Activated CD4-positive, alpha-beta T cell treated with anti-CD3 and anti-CD28 coated beads, Interleukin-2, amount 50 U/mL, for 1 hour (primary cell): ENCODE data around the gene CD96.
"Not testable (repeated sequence)": the region's sequence is repeated elsewhere in the genome, so short reads cannot be mapped to it uniquely, and the experiment has no call there.

Experiments used
- DNase-seq: peaks from one replicate; pipeline ENCODE4 v3.0.0-alpha.2; 2020

Gene CD96

GRCh38 chr3:111541911-111542483 is at the start of gene CD96:
CD96 (plus strand) TSS chr3:111542197; CDS start chr3:111542249, 52 bp downstream.
- DNase-seq = peak; percentile 60

GRCh38 chr3:111493276-111493675 is 48.7 kb upstream of the CD96 start:
- no peak for DNase-seq

GRCh38 chr3:111496894-111497559 is 45.0 kb upstream of the CD96 start:
- DNase-seq = no peak

GRCh38 chr3:111498022-111498421 is 44.0 kb upstream of the CD96 start:
- DNase-seq = no peak

GRCh38 chr3:111506435-111506834 is 35.6 kb upstream of the CD96 start:
- no peak for DNase-seq

- no peak for DNase-seq
These were observed 32.7 kb upstream of the CD96 start for GRCh38 chr3:111509308-111509707.

- no peak for DNase-seq
These were observed 24.2 kb upstream of the CD96 start for GRCh38 chr3:111517801-111518200.

GRCh38 chr3:111519178-111519855 is 22.7 kb upstream of the CD96 start:
- DNase-seq = no peak

- DNase-seq = no peak
These were observed 20.1 kb upstream of the CD96 start for GRCh38 chr3:111521891-111522290.

GRCh38 chr3:111524486-111524885 is 17.5 kb upstream of the CD96 start:
- not testable (repeated sequence) for DNase-seq

GRCh38 chr3:111531446-111531845 is 10.6 kb upstream of the CD96 start:
- no peak for DNase-seq

GRCh38 chr3:111534701-111535100 is 7.3 kb upstream of the CD96 start:
- DNase-seq = no peak

GRCh38 chr3:111538111-111538510 is 3.9 kb upstream of the CD96 start:
- no peak for DNase-seq

GRCh38 chr3:111538681-111539083 is 3.3 kb upstream of the CD96 start:
- no peak for DNase-seq

- peak; percentile 66 for DNase-seq
These were observed 2.4 kb upstream of the CD96 start for GRCh38 chr3:111539351-111540331.

GRCh38 chr3:111541391-111541790 is 606 bp upstream of the CD96 start:
- no peak for DNase-seq

- no peak for DNase-seq
These were observed 759 bp downstream of the CD96 start for GRCh38 chr3:111542611-111543300.

- no peak for DNase-seq
These were observed 3.4 kb downstream of the CD96 start for GRCh38 chr3:111545349-111545748.

GRCh38 chr3:111547631-111548030 is 5.6 kb downstream of the CD96 start:
- peak; percentile 42 for DNase-seq

GRCh38 chr3:111548092-111548491 is 6.1 kb downstream of the CD96 start:
- no peak for DNase-seq

GRCh38 chr3:111548756-111549155 is 6.8 kb downstream of the CD96 start:
- no peak for DNase-seq

- not testable (repeated sequence) for DNase-seq
These were observed 19.9 kb downstream of the CD96 start for GRCh38 chr3:111561902-111562301.
